ENCODE results near the gene SCN4A. TPM values are rescaled to one million over a fixed set of nuclear protein-coding genes. Genes with fewer than 3 reads are reported as not detected.

SCN4A gene
- total and polyA plus RNA-seq, 2 of the 13 experiments (the other 11 are each of a cell fraction or from before 2014, with no cell fraction given), result 0.02 to 0.03 TPM

DNA sequence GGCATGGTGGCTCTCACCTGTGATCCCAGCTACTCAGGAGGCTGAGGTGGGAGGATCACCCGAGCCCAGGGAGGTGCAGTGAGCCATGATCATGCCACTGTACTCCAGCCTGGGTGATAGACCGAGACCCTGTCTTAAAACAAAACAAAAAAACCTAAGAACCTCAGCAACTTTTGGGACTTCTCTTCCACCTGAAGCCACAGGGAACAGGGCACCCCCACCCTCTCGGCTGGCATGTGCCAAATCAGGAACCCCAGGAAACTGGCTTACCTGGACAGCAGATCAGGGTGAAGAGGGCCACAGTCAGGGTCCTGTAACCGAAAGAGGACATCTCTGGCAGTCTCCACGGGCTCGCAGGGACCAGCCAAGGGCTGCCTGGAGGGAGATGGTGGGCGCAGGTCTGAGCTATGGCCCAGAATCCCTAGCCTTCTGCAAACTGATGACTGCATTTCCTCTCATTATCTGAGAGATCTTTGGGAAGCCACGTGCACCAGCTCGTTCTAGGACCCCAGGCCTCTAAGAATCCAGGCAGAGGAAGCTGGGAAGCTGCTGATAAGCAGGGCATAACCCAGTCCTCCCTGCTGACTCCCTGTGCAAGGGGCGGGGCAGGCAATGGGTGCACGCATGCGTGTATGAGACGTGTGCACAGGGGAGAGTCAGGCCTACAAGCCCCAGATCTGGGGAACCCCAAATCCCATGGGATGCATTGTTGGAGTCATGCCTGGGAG is 33.8 kb upstream of the SCN4A start (continued):
- TF ChIP-seq, protein P1, sequence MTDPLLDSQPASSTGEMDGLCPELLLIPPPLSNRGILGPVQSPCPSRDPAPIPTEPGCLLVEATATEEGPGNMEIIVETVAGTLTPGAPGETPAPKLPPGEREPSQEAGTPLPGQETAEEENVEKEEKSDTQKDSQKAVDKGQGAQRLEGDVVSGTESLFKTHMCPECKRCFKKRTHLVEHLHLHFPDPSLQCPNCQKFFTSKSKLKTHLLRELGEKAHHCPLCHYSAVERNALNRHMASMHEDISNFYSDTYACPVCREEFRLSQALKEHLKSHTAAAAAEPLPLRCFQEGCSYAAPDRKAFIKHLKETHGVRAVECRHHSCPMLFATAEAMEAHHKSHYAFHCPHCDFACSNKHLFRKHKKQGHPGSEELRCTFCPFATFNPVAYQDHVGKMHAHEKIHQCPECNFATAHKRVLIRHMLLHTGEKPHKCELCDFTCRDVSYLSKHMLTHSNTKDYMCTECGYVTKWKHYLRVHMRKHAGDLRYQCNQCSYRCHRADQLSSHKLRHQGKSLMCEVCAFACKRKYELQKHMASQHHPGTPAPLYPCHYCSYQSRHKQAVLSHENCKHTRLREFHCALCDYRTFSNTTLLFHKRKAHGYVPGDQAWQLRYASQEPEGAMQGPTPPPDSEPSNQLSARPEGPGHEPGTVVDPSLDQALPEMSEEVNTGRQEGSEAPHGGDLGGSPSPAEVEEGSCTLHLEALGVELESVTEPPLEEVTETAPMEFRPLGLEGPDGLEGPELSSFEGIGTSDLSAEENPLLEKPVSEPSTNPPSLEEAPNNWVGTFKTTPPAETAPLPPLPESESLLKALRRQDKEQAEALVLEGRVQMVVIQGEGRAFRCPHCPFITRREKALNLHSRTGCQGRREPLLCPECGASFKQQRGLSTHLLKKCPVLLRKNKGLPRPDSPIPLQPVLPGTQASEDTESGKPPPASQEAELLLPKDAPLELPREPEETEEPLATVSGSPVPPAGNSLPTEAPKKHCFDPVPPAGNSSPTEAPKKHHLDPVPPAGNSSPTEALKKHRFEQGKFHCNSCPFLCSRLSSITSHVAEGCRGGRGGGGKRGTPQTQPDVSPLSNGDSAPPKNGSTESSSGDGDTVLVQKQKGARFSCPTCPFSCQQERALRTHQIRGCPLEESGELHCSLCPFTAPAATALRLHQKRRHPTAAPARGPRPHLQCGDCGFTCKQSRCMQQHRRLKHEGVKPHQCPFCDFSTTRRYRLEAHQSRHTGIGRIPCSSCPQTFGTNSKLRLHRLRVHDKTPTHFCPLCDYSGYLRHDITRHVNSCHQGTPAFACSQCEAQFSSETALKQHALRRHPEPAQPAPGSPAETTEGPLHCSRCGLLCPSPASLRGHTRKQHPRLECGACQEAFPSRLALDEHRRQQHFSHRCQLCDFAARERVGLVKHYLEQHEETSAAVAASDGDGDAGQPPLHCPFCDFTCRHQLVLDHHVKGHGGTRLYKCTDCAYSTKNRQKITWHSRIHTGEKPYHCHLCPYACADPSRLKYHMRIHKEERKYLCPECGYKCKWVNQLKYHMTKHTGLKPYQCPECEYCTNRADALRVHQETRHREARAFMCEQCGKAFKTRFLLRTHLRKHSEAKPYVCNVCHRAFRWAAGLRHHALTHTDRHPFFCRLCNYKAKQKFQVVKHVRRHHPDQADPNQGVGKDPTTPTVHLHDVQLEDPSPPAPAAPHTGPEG (CRISPR knock-in tag; IDR thresholded peaks at IDR 0.05), result no peak
- no peak for TF ChIP-seq ZBTB49 (CRISPR knock-in tag; IDR thresholded peaks at IDR 0.05; ENCODE audit: borderline replicate concordance)
- no peak for TF ChIP-seq ZNF33A (CRISPR knock-in tag; IDR thresholded peaks at IDR 0.05; ENCODE audit: borderline replicate concordance)
- no peak for TF ChIP-seq AHR (CRISPR knock-in tag; IDR thresholded peaks at IDR 0.05)
- no peak for TF ChIP-seq JUN (CRISPR knock-in tag; IDR thresholded peaks at IDR 0.05)
- no peak for TF ChIP-seq NPAS2 (CRISPR knock-in tag; IDR thresholded peaks at IDR 0.05; ENCODE audit: borderline replicate concordance)
- no peak for TF ChIP-seq ZNF329 (CRISPR knock-in tag; IDR thresholded peaks at IDR 0.05; ENCODE audit: low read depth)
- TF ChIP-seq PHB2 (IDR thresholded peaks at IDR 0.05; ENCODE audit: partially characterized antibody), result no peak
- 0 out of 2 replicates have a peak, but pooled peaks have one; percentile 33 for TF ChIP-seq ZNF629 (CRISPR knock-in tag; conservative IDR thresholded peaks at IDR 0.05)
- no peak; the same call in 1 of the 2 replicates for TF ChIP-seq SP4 (CRISPR knock-in tag; IDR thresholded peaks at IDR 0.05)
- no peak for TF ChIP-seq ZNF570 (CRISPR knock-in tag; IDR thresholded peaks at IDR 0.05; ENCODE audit: borderline replicate concordance)
- 0 out of 2 replicates have a peak, but pooled peaks have one; percentile 41 for TF ChIP-seq ZNF280D (CRISPR knock-in tag; IDR thresholded peaks at IDR 0.05)
- TF ChIP-seq, protein P2, sequence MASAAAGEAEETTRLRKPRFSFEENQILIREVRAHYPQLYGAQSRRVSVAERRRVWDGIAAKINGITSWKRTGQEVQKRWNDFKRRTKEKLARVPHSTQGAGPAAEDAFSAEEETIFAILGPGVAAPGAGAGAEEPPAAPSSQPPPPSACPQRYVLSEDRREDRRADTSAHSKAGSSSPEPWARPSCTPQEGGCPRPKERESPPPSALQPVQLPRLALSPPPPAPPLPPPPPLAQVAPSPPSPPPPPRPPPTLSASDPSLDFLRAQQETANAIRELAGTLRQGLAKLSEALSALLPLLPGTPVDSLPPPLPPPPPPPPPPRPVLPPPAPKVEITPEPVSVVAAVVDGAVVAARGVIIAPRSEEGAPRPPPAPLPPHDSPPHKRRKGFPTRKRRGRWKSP (CRISPR knock-in tag; IDR thresholded peaks at IDR 0.05), result no peak
- peak; percentile 79; the same call in 1 of the 2 replicates for TF ChIP-seq ZBTB20 (CRISPR knock-in tag; IDR thresholded peaks at IDR 0.05; ENCODE audit: borderline replicate concordance, low read depth)
- no peak for TF ChIP-seq ZKSCAN8 (CRISPR knock-in tag; IDR thresholded peaks at IDR 0.05; ENCODE audit: borderline replicate concordance)
- TF ChIP-seq MAX (IDR thresholded peaks at IDR 0.05), result peak; percentile 85

Measured in HepG2 (cell line).